ENCODE measurements around the gene LIN9.
A peak's percentile ranks its signal among the peaks of the same experiment; 100 is the strongest.
"Not testable (repeated sequence)": the region's sequence is repeated elsewhere in the genome, so short reads cannot be mapped to it uniquely, and the experiment has no call there.

Gene LIN9

DNA sequence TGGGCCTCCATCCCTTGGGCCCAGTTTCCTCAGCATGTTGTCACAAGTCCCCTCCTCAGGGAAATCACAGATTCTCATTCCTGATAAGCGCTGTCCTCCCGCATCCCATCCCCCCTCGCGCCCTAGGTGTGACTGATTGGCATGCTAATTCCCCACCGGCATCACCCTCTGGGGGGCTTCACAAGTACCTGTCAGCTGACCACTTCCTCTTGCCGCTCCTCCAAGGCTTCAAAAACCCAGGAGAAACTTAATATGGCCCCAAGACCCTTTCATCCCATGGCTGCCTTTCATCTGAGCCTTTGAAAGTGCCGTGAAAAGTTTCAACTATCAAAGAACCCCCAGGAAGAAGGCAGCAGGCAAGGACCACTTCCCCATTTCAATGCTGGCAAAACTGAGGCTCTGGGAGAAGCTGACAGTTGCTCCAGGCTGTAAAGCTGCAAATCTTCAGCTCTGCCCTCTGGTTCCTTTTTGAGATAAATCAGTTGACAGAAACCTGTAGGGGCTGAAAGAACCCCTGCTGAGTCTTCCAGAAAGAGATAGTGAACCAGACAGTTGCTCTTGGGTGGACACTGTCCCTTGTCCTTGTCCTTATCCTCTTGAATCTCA, 98.3 kb downstream of the LIN9 start:
- no peak for DNase-seq

DNA sequence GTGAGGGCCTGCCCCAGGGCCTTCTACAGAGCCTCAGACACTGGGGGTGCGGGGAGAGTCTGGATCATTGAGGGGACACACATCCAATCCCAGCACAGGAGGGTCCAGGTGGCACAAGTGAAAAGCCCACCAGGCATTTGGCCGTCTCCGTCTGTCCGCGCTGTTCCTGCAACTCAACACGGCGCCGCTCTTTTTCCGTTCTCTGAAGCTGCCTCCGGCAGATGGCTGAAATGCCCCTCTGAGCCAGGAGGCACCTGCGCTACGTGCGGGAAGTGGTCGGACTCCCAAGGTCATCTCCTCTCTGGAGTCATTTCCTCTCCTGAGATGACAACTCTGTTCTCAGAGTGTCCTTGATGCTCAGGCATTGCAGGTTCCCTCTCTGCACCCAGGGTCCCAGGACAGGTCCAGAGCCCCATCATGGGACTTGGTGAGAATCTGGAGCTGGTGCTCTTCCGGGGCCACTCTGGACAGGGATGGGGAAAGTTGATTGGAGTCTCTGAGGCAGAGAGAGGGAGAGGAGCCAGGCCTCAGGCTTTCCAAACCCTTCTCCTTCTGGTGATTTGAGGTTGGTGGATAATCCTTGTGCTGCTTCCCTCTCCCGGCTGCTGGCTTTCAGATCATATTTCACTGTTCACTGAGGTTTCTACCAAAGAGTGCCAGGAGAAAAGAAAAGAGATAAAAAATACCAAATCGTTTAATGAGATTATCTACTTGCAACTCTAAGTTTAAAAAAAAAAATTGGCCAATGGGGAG, 99.5 kb downstream of the LIN9 start:
- DNase-seq, result no peak

DNA sequence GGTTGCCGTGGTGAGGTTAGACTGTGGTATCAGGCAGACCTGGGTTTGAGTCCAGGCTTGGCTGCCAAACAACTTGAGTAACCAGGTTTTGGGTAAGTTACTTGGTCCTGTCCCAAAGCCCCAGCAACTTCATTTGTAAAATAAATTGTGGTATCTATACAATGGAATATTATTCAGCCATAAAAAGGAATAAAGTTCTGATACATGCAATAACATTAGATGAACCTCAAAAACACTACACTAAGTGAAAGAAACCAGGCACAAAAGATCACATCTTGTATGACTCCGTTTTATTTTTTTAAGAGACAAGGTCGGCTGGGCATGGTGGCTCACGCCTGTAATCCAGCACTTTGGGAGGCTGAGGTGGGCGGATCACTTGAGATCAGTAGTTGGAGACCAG, 101.9 kb downstream of the LIN9 start:
- no peak for DNase-seq

DNA sequence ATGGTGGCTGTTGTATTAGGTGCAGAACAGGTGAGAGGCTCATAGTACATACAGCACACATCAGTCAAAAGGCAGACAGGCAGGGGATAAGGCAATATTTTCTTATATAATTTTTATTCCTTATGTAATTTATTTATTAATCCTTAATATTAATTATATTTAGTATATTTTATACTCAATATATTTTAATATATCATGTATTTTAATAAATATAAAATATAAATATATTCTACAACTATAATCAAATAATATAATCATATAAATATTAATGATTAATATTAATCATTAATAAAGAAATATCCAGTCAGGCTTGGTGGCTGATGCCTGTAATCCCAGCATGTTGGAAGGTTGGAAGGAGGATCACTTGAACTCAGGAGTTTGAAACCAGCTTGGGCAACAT, 104.8 kb downstream of the LIN9 start:
- no peak for DNase-seq

DNA sequence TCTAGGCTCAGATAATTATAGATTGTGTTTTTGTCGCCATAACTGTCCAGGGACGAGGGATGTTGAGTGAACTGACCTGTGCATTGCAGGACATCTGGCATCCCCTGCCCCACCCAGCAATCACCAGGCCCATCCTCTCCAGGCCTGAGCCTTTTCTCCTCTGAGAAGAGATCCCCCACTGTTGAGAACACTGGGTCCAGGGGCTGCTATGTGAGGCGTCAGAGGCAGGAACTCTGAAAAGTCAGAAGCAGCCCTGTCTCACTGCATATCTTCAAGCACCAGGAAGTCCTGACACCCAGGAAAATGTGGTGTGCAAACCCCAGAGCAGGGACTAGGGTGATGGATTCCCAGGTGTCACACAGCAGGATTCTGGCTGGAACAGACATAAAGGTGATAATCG, 105.3 kb downstream of the LIN9 start:
- no peak for DNase-seq

DNA sequence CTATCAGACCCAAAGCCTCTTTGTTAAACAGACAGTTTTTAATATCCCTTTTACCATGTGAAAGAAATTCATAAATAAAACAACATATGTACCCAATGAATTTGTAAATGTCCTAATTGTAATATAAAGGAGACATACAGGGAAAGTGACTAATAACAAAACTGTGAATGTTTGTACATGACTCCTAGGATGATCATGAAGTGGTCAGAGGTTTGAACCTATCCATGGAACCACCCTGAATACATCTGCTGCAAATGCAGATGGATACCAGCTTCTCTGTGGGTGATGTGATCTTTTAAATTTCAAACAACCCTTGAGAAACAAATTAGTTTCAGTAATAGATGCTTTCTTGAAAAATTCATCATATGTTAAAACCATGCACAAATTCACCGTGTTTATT, 105.7 kb downstream of the LIN9 start:
- DNase-seq, result no peak

DNA sequence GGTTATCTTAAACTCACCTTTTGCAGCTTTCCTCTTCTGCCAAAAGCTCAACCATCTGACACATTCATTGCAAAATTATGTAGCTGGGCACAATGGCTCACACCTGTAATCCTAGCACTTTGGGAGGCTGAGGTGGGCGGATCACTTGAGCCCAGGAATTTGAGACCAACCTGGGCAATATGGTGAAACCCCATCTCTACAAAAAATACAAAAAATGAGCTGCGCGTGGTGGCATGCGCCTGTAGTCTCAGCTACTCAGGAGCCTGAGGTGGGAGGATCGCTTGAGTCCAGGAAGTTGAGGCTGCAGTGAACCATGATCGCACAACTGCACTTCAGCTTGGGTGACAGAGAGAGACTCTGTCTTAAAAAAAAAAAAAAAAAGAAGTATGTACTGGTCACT, 106.3 kb downstream of the LIN9 start:
- not testable (repeated sequence) for DNase-seq

DNA sequence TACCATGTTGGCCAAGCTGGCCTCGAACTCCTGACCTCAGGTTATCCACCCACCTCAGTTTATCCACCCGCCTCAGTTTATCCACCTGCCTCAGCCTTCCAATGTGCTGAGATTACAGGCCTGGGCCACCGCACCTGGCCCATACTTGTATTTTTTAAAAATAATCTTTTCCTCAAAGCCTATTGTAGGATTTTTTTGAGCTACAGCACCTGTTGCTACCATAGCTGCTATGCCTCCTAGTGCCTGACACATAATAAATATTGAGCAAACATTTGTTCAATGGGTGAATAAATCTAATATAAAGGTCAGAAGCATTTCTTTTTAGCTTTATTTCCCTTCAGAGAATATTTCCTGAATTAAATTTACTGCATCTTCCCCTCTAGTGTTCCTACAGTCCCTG, 106.7 kb downstream of the LIN9 start:
- DNase-seq, result no peak

DNA sequence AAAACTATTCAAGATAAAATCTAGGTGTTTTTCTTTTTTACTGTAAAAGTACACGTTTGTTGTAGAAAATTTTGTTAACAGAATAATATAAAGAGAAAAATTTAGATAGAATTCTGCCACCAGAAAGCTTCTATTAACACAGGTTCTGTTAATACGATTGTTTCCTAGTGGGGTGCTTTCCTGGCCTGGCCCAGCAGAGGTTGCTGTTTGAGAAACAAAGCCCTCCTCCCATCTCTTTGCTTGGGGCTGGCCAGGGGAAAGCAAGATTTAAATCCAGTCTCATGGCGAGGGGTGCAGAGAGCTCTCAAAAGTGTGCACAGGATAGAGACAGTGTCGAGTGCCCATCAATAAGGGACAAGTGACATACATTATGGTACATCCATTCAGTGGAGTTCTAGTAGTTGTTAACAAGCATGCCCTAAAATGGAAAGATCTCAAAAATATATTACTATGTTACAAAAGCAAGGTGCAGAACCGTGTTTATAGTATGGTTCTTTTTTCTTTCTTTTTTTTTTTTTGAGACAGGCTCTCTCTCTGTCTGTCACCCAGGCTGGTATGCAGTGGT, 107.9 kb downstream of the LIN9 start:
- DNase-seq, result no peak

DNA sequence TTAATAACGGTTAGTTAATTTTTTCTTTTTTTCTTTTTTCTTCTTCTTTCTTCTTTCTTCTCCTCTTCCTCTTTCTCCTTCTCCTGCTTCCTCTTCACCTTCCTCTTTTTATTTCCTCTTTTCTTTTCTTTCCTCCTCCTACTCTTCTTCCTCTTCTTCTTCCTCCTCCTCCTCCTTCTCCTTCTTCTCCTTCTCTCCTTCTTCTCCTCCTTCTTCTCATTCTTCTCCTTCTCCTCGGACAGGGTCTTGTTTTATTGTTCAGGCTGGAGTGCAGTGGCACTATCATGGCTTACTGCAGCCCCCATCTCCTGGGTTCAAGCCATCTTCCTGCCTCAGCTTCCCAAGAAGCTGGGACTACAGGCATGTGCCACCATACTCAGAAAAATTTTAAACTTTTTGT, 109.0 kb downstream of the LIN9 start:
- no peak for DNase-seq

DNA sequence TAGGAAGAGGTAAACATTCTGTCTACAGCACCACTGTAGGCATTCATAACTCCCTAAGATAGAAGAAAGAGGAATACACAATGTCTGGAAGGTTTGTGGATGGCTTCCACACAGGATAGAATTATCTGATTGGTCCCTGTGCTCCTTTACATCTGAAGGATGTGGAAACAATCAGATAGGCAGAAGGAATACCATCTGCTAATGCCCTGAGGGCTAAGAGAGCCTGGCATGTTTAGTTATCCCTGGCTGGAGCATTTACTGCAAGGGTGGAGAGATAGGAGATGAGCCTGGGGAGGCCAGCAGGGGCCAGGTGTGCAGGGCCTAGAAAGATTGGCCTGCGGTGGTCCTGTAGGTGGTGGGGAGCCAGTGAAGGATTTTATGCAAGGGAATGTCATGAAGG, 113.8 kb downstream of the LIN9 start:
- peak; percentile 51 for DNase-seq

DNA sequence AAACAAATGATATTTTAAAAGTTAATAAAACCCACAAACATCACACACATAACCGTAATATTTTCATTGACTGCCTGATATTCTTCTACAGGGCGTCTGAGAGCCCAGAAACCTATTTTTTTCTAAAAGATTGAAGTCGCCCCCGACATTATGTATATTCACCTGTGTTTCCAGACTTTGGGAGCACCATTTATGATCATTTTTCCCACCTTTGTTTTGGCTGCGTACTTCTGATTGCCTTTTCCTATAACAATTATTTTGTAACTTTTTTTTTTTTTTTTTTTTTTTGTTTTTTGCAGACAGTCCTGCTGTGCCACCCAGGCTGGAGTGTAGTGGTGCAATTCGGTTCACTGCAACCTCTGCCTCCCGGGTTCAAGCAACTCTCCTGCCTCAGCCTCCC, 121.6 kb downstream of the LIN9 start:
- no peak for DNase-seq

DNA sequence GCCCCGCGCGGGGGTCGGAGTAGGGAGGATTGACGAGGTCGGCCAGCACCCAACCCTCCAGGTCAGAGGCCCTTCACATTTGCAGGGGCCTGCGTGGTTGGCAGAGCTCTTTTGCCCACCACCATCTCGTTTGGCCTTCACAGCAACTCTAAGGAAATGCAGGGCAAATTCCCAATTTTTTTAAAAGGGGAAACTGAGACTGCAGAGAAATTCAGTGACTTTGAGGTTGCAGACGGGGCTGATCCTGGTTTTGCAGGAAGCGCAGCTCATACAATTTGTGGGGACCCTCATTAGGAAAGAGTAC, 122.0 kb downstream of the LIN9 start:
- DNase-seq, result no peak

DNA sequence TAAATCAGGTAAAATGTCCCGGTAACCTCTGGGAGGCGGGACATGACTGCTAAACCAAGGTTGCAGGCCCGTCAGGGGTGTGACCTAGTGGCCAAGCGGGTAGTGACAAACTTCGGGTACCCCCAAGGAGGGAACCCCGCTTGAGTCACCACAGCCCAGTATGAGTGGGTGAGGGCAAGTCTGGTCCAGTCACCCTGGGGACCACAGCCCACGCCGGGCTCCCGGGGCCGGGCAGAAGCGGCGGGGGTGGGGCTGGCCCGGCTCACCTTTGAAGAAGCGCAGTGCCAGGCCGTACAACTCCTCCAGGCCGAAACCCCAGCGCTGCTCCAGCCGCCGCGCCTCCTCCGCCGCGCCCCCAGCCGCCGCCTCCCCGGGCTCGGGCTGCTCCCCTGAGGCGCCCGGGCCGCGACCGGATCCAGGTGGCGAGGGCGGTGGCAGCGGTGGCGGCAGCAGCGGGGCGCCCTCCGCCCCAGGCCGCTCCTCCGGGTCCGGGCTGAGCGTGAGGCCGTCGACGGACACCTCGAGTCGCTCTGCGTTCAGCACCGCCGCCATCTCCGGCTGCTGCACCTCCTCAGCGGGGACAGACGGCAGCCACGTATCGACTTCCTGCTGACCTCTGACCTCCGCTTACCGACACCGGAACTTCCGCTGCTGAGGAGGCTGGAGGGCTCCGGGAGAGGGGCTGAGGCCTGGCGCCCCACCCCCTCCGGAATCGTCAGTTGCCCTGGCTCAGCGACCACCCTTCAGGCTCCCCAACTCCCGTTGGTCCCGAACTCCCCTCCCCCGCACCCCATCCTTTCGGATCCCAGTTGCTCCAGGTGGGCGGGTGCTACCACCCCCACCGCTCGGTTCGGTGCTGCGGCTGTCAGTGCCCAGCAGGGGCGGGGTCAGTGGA, 122.6 kb downstream of the LIN9 start, which contains the start of gene ACBD3:
Gene ACBD3, minus strand, starts transcription at position 618 of the 895 bp plus-strand sequence. Its CDS starts 66 bp downstream, at position 552.
- peak; percentile 80 for DNase-seq

DNA sequence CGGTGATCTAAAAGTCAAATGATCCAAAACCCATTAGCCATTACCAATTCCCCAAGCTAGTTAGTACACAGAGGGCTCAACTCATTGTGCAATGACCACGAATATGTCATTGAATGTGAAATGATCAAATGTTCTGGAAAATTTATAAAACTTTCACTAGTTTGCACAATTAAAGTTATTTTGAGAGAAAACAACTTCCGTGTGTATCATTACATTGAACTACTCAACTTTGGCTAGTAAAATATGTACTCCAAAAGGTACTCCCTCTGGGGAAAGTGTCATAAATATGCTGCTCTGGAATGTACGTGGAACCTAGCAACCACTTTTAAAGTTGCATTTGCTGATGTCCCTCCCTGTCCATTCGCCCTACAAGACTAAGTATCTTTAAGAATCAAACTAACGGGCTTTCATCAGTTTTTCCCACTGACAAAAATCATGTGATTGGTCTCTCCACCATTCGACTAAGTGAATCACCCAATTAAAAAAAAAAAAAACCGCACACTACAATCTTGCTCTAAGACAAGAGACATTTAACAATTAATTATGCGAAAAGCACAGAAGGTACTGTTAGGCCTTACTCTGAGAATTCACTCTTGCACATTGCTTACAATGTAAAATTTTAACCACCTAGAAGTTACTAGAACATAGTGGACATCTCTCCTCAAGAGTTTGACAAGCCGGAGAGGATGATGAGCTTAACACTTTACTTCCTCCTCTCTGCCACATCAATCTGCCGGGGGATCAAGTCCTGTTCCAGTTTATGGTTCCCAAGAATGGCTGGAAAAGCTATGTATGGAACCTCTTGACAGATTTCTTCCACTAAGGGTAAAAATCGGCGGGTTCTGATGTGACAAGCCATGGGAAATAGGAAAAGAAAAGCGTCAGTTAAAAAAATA, 123.6 kb downstream of the LIN9 start:
- no peak for DNase-seq

DNA sequence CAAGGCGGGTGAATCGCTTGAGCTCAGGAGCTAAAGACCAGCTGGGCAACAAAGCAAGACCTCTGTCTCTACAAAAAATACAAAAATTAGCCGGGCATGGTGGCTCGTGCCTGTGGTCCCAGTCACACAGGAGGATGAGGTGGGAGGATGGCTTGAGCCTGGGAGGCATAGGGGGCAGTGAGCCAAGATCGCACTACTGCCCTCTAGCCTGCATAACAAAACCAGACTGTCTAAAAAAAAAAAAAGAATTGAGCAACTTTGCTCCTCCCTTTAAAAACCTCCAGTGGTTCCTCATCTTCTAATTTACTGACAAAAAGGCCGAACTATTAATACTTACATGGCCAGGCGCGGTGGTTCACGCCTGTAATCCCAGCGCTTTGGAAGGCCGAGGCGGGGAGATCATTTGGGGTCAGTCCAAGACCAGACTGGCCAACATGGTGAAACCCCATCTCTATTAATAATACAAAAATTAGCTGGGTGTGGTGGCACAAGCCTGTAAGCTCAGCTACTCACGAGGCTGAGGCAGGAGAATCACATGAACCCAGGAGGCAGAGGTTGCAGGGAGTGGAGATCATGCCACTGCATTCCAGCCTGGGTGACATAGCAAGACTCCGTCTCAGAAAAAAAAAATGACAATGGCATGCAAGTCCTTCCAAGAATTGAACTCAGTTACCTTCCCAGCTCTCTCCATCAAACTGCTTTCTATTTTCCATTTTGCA, 126.8 kb downstream of the LIN9 start:
- peak; percentile 18 for DNase-seq
